Bone marrow (tissue), 2 donors: ENCODE results near the gene GDPD5.
A peak's percentile ranks its signal among the peaks of the same experiment; 100 is the strongest.

Source experiments
- DNase-seq, 2 donors: peaks; one replicate each; lab custom pipeline; 2025; lab: John Stamatoyannopoulos, UW

GDPD5 gene

DNA sequence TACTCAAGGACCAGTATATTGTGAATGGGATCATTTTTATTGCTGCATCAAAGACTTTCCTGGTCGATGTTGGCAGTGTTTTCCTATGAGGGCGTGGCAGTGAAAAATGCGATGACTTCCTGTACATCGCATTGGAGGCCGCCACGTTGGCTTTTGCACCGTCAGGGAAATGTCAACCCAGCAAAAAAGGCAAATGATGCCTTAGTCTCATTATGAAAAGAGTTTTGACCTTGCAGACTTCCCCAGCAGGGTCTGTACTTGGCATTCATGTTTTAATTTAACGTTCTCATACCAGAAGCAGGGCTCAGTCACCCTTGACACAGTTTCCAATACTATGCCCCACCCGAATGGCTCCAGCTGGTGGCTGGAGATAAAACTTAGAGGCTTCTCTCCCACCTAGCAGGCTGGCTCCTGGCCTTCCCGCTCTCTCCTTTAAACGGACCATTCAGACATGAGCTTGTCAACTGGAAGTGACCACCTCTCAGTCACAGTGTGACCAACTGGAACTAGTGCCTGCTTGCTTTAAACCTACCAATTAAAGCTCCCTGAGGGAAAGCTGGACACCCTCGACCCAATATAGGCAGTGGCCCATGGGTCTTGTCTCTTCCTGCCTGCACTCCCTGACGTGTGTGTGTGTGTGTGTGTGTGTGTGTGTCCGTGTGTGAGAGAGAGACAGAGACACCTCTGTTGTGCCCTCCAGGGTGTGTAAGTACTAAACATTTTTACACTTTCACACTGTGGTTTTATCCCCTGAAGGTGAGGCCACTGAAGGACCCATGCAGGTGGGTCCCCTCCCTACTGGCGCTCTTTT lies 8.7 kb upstream of the GDPD5 start:
- no peak for DNase-seq

DNA sequence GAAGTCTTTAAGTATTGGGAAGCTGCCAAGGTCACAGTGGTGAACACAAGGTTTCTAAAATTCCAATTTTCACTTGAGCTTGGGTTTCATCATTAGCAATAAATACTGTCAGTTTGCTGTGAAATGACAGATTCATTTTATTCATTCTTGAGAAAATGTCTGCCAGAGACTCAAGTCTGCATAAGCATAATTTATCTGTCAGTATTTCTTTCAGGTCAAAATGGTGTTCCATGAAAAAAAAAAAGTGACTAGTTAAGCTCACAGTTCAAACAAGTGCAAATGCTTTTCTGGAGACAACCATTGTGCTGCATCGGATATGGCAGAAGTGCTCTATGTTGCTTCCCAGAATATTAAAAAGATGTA lies 8.1 kb upstream of the GDPD5 start:
- no peak for DNase-seq

DNA sequence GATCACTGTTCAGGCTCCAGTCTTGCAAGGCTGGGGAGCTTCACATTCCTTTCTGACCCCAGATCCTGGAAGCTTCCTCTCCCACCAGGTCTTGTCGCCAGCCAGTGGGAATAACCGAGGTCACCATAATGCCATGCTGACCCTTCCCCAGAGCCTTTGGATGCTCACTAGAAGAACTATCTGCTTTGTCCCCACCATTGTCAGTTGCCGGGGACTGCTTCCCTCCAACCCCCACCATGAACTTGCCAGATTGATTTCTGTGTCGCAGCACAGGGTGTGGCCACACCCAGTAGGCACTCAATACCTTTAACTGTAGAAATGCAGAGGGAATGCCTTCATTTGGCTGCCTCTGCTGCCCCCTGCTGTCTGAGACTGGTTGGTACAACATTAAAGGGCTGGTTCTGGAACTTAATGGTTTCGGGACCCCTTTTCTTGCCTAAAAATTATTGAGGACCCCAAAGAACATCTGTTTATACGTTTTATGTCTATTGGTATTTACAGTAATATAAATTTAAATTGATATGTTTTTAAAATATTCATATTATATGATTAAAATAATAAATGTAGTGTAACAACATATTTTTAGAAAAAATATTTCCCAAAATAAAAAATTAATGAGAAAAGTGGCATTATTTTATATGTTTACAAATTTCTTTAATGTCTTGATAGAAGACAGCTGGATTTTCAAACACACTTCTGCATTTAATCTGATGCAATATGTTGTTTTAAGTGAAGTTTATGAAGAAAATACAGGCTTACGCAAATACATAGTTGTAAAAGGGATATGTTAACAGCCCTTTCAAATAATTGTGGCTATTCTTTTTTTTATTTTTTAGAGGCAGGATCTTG lies 6.7 kb upstream of the GDPD5 start:
- peak; percentile 41 to 46 for DNase-seq

DNA sequence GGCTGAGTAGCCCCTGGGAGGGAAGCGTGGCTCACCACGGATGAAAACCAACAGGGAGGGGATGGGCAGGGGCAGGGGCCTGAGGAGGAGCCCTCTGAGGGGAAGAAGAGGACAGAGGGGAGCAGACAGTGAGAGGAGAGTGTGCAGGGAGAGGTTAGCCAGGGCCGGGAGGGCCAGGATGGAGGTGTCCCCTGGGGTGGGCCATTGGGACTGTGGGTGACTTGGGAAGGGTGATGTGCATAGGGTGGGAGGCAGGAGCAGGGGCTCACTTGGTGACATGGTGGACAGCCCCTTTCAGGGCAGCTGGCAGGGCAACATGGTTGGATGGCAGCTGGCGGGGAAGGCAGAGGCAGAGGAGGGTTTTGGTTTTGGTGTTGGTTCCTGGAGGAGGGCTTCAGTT lies 5.6 kb upstream of the GDPD5 start:
- DNase-seq: no peak

DNA sequence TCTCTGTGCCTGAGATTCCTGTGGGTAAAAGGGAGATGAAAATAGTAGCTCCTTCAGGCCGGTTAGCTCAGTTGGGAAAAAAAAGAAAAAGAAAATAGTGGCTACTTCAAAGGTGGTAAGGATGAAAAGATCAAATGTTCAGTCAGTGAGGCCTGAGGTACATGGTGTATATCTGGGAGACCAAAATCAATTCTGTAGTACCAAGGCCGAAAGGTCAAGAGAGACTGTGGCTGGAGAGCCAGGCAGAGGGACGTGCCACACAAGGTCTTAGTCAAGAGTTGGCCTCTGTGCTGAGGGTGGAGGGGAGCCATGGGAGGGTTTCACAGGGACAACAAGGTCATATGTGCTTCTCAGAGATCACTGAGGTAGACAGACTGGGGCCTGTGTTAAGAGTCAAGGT lies 4.8 kb upstream of the GDPD5 start:
- DNase-seq: no peak

DNA sequence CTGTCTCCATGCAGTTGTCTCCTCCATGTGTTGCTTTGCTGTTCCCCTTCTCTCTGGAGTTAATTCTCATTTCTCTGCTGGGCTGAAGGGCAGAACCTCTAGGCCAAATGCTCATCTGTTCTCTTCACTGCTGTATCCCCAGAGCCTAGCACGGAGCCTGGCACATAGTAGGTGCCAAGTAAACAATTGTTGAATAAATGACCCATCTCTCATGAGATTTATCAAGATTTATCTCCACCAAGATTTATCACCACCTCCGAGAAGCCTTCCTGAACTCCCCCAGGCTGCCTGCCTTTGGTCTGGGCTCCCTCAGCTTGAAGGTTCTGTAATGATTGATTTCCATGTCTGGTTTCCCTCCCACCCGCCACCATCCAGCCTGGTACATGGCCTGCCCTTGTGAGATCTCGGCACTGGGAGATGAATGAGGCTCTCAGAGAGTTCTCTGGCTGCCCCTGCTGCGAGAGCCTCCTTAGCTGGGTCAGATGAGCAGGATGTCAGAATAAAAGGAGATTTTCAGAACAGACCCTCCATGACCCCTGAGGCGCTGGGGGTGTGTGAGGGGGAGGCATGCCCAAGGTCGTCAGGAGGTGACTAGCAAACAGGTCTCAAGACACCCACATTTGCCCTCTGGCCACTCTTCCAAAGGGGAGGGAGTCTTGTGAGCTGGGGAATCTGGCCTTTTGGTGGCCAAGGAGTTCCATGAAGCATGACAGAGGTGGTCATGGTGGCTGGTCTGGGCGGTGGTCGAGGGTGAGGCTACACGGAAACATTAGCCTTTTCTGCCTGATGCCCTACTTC lies 2.4 kb upstream of the GDPD5 start:
- no peak for DNase-seq

DNA sequence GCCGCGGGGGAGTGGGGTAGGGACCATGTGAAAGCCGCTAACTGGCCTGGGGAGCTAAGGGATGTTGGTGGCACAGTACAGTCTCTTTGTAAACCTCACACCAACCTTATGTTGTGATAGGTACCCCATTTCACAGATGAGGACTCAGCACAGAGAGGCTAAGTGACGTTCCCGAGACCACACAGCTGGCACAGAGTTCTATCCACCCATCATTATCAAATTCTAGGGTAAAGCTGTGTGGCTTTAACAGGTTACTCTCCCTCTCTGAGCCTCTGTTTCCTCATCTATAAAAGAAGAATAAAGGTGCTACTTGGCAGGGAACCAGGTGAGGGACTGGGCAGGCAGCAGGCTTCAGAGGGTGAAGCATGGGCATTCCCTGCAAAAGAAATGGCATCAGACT lies 1.4 kb upstream of the GDPD5 start:
- DNase-seq: no peak

DNA sequence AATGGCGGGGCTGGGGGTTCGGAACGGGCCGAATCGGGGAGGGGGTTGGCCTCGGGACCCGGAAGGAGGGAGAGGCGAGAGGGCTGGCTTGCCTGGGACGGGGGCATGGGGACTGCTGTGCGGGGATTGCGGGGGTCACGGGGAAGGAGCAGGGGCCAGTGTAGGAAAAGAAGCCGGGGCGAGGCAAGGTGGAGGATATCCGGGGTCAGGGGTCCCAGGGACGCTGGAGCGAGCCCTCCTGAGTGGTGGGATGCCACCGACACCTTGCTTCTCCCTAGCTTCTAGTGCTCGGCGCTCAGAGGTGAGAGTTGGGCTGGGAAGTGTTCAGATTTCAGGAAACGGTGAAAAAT lies 426 bp upstream of the GDPD5 start:
- DNase-seq: no peak

DNA sequence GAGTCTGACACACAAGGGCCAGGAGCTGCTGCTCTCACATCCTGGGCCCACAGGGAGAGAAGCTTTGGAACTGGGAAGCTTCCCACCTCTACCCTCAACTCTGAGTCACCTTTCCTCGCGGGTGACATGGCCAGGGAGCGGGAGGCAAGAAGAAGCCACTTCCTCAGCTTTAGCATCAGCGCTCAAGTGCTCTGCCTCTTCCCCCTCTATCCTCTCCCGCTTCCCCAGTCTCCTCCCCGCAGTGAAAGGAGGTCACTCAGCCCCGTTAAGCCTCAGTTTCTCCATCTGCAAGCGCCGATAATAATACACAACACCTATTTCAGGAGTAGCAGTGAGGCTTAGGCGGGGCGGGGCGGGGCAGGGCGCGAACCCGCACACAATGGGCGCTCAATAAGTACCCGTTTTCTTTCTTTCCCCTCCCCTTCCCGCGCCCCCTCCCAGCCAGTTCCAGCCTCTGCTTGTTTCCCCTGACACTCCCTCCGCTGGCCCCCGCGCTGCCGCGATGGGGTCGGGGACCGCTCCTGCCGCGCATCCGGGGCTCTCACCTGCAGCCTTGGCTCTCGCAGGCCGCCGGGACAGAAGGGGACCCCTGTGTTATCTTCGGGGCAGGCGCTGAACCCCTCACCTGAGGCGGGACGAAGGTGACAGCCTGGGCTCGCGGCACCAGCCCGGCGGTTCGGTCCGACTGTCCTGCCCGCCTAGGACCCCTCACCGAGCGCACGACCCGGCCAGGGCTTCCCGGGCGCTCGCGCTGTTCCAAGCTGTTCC lies 892 bp downstream of the GDPD5 start:
- no peak for DNase-seq

DNA sequence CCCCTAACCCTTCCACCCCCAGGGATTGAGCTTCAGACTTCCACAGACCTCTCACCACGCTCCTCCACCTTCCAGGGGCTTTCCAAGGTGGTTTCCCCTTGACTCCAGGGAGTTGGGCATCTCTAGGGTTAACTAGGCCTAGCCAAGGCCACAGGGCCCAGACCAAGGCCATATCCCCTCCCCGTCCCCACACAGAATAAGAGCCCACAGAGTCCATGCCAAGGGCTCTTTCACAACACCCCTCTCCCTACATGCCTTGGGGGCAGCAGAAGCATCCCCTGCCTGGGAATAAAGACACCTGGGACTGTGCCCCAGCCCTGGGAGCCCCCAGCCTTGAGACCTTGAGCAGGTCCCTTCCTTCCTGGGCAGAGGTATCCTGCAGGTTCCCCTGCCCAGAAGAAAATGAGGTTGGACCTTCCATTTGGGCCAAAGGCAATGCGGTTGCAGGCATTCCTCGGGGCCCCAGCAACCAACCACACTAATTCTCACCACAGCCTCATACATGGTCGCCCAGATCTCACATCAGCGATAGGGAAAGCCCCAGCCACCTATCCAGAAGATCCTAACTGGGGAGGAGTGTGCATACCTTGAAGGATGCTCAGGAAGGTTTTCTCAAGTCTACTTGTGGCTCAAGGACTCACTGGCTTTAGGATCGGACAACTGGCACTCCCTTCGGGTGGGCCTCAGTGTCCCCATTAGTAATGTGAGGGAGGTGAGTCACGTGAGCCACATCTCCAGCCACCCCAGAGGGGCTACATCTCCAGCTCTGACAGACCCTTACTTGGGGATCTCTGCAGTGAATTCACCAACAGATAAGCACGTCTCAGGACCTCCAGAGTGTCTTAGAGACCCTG lies 1.7 kb downstream of the GDPD5 start:
- DNase-seq: no peak

DNA sequence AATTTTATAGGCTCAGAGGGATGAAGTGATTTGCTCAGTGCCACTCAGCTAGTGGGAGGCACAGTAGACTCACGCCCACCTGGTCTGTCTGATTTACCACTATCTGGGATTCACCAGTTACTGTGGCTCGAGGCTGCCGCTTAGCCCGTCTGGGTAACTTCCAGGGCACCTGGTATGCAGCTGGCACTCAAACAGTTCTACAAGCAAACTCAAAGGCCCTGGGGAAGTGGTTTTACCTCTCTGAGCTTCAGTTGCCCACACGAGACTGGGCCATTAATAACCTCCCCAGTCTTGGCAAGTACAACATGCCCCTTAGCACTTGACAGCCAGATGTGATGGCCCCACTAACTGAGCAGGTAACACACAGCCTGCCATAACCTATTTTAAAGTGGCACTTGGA lies 2.6 kb downstream of the GDPD5 start:
- DNase-seq: no peak

DNA sequence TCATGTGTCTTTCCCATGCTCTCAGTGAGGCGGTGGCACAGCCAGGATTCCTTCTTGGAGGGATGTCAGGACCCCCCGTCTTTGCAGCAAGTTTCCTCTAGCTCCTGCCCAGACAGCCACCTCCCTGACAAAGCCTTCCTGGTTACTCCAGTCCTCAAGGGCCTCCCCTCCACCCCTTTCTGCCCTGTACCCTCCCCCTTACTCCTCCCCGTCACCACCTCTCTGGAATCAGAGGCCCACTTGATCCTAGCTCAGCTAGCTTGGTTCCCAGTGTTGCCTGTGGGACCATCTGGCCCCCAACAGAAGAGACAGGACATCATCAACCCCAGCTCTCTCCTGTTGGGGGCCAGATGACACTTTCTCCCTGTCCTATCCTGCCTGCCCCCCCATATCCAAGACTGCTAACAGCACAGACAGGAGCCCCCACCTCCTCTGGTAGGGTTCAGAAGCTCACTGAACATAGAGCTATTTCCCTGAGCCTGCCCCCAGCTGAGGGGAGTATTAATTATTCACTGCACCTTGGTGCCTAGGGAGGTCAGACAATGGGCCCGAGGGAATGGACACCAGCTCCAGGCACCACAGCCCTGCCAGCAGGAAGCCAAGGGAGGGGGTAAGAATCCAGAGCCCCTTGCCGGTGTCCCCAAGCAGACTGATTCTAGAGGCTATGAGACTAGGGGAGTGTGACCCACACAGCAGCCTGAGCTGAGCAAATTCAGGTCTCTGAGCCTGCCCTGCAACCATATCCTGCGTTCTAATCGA lies 3.3 kb downstream of the GDPD5 start:
- DNase-seq: no peak

DNA sequence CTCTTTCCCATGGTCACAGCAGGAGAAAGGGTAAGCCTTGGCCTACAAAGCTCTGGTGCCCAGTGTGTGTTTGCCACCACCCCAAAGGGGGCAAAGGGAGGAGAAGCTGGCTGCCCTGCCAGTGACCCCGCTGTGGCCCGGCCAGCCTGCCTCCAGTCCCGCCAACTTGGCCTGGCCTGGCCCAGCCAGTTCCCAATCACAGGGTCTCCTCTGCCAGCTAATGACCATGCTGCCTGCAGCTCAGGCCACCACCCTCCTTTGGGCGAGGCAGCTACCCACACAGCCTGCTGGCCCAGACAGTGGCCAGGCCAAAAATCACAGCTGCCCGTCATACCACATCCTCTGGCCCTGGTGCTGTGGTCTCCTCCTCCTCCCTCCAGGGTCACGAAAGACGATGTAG lies 5.1 kb downstream of the GDPD5 start:
- DNase-seq: no peak

DNA sequence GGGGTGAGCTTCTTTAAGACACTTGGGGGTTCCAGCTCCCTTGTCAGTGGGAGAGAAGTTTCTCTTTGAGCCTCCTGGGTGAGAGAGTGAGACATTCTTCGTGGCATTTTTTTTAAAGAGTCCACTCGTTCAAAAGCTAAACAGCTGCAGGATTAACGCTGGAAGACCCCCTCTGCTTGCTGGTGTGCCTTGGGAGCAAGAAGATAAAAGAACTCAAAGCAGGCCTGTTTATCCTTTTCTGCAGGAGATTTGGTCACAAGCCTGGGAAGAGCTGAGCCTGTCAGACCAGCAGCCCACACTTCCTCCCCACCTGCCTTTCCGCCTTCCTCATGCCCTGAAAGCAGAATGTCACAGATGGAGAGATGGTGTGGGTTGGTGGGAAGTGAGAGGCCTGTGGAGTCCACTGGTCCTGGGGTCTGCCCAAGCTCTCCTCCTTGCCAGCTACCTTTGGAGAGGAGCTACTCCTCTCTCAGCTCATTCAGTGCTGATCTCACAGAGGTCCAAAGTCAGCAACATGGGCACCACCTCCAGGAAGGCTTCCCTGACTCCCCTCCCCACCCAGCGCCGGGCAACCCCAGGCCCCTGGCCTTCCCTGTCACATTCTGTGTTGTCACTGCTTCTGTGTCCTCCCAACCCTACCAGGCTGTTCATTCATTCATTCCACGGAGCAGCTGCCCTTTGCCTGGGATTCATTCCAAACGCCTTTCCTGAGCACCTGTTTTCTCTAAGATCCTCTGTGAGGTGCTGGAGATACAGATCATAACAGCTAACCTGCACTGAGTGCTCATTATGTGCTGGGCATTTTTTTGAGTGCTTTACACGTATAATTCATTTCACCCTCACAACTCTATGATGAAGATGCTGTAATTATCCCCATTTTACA lies 6.7 kb downstream of the GDPD5 start:
- no peak for DNase-seq

DNA sequence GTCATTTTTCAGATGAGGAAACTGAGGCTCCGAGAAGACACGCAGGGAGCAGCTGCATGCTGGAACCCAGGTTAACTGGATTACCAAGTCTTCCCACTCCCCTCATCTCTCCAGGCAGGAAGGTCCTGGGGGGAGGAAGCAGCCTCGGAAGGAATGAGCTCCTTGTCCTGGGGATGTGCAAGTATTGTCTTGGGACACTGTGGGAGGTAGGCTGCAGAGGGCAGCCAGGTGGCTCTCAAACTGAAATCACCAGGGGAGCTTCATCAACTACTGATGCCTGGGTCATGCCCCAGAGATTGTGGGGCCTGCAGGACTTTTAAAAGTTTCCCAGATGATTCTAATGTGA lies 7.6 kb downstream of the GDPD5 start:
- no peak for DNase-seq

DNA sequence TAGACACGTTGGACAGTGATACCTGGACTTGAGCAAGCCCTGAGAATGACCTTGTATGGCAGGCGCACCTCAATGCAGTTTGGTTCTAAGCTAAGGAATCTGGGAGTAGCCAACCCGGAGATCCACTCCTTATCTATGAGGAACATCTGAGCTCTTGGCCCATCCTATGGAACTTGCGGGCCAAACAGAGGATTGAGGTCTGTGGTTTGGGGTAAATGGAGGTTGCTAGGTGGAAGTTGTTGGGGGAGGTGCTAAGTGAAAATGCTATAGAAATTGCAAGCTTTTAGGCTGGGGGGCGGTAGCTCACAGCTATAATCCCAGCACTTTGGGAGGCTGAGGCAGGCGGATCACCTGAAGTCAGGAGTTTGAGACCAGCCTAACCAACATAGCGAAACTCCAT lies 8.9 kb downstream of the GDPD5 start:
- no peak for DNase-seq

DNA sequence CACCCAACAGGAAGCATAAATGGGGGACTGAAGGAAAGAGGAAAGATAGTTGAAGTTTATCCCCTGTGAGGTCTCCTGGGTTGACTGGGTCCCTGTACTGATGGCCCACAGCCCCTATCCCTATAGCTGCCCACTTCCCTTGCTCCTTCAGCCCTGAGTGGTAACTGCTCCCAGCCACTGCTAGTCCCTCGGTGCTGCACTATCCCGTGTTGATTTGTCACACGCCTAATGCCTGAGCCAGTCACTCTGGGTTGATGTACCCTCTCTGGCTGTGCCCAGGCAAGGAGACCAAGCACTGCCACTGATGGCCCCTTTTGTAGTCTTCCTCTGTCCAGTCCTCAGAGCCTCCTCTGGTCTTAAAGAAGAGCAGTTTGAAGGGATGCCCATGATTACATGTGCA lies 9.6 kb downstream of the GDPD5 start:
- no peak for DNase-seq

DNA sequence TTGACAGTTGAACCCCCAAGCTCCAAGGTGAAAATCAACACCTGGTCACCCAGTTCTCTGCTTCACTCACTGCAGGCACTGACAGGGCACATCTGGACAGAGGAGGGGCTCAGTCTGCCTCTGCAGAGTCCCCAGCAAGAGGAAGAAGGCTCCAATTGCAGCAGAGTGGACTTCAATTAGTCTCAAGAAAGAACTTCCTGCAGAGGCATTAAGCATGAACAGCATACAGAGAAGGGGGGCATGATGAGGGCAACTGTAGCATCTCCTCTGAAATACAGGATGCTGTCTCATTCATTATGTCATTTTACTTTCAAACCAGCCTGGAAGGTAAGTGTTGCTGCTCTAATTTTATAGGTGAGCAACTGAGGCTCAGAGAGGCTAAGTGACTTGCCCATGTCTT lies 11.1 kb downstream of the GDPD5 start:
- DNase-seq: no peak

DNA sequence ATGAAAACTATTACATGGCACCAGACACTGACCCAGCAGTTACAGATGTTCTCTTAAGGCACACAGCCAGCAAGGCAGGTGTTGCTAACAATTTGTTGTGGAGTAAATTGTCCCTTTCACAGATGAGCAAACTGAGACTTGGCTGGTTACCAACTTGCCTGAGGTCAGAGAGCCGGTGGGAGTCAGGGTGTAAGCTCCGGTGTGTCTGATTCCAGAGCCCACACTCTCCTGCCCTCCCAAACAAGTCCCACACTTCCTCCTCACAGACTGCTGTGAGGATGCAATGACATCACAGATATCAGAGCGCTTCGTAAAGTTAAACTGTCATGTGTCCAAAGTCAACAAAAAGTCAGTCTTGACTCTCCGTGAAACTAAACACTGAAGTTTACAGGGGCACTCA lies 12.5 kb downstream of the GDPD5 start:
- no peak for DNase-seq

DNA sequence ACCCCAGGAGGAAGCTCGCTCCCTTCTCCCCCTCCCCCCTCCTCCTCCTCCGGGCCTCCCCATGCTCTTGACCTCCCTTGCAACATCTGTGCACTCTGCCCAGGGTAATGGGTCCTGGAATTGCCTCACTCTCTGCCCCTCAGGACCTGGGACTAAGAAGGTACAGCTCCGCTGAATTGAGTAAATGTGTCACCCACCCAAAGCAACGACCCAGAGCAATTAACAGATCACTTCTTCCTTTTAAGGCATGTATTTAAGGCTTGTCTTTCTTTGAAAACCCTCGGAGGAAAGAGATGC lies 15.1 kb downstream of the GDPD5 start:
- no peak for DNase-seq
